CD4-positive, alpha-beta T cell treated with Interleukin-6 at 100 ng/mL for 8 hours (primary cell): ENCODE measurements around the gene MEIOB.
"Not testable (repeated sequence)": the region's sequence is repeated elsewhere in the genome, so short reads cannot be mapped to it uniquely, and the experiment has no call there.

Source experiments
- DNase-seq: peaks from one replicate; pipeline ENCODE4 v3.0.0-alpha.2; 2020; ENCODE audit warnings: mixed read lengths, low spot score

MEIOB gene, protein sequence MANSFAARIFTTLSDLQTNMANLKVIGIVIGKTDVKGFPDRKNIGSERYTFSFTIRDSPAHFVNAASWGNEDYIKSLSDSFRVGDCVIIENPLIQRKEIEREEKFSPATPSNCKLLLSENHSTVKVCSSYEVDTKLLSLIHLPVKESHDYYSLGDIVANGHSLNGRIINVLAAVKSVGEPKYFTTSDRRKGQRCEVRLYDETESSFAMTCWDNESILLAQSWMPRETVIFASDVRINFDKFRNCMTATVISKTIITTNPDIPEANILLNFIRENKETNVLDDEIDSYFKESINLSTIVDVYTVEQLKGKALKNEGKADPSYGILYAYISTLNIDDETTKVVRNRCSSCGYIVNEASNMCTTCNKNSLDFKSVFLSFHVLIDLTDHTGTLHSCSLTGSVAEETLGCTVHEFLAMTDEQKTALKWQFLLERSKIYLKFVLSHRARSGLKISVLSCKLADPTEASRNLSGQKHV

DNA sequence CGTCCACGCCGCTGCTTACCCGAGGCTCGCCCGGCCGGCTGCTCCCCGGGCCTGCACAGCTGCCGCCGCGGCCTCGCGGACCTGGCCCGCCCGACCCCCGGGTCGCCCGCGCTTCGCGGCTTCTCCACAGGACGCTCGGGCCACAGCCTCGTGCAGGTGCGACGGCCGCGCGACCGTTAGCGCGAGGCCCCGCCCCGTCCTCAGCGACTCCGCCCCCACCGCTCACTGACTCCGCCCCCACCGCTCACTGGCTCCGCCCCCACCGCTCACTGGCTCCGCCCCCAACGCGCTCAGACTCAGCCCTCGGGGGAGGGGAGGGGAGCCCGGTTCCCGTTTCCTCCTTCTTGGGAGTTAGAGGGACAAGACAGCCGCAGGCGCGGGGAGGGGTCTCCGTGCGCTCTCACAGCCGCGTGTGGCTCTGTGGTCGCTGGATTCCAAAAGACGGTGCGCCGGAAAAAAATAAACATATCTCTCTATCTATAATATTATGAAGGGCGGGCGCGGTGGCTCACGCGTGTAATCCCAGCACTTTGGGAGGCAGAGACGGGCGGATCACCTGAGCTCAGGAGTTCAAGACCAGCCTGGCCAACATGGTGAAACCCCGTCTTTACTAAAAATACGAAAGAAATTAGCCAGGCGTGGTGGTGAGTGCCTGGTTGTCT is at the start of gene MEIOB:
TSS of gene MEIOB (minus strand) at position 191 of the 662 bp plus-strand sequence. CDS start 3,989 bp downstream, outside the sequence.
- DNase-seq = no peak

DNA sequence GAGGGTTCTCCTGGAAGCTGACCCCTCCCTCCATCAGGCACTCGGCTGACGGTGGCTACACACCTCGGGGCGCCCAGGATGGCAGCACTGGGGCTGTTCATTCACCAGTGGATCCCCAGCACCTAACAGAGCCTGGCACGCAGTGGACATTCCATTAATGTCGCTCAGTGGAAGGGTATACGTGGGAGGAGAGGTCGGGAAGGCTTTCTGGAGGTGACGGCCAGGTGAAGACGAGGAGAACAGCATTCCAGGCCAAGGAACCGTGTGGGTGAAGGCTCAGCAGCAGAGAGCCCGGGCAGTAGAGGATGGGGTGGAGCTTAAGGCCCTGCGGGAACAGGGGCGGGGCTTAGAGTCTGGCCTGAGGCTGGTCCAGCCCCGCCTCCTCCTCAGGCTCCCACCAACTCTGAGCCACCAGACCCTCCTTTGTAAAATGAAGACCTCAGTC is 48.8 kb upstream of the MEIOB start:
- DNase-seq = no peak

DNA sequence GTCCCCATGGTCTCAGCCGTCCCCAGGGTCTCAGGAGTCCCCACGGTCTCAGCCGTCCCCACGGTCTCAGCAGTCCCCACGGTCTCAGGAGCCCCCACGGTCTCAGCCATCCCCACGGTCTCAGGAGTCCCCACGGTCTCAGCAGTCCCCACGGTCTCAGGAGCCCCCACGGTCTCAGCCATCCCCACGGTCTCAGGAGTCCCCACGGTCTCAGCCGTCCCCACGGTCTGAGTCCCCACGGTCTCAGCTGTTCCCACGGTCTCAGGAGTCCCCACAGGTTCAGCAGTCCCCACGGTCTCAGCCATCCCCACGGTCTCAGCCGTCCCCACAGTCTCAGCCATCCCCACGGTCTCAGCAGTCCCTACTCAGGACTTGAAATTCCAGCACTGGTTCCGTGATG is 48.2 kb upstream of the MEIOB start:
- not testable (repeated sequence) for DNase-seq

DNA sequence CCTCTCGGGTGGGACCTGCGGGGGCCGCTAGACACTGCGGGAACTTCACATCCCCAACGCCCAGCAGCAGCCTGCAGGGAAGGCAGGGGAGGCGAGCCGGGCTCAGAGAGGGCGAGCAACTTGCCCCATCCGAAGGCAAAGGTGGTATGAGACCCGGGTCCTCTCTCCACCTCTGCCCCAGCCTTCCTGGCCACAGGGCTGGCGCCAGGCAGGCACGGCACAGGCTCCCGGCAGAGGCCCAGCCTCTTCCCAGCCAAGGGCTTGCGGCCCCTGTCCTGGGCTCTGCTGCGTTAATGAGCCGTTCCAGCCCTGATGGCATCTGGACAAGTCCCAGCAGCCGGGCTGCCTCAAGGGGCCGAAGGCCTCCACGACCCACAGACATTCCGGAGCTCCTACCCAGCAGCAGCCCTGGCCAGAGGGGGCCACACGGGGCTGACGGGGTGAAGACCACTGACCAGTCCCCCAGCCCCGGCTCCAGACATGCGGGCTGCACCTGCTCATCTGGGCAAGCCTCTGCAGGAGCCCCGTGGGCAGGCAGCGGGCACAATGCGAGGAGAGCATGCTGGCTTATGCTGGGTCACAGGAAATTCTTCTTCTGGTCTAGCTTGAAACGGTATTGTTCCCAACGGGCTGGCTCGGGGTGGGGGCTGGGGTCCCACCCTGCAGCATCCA is 47.5 kb upstream of the MEIOB start:
- no peak for DNase-seq

DNA sequence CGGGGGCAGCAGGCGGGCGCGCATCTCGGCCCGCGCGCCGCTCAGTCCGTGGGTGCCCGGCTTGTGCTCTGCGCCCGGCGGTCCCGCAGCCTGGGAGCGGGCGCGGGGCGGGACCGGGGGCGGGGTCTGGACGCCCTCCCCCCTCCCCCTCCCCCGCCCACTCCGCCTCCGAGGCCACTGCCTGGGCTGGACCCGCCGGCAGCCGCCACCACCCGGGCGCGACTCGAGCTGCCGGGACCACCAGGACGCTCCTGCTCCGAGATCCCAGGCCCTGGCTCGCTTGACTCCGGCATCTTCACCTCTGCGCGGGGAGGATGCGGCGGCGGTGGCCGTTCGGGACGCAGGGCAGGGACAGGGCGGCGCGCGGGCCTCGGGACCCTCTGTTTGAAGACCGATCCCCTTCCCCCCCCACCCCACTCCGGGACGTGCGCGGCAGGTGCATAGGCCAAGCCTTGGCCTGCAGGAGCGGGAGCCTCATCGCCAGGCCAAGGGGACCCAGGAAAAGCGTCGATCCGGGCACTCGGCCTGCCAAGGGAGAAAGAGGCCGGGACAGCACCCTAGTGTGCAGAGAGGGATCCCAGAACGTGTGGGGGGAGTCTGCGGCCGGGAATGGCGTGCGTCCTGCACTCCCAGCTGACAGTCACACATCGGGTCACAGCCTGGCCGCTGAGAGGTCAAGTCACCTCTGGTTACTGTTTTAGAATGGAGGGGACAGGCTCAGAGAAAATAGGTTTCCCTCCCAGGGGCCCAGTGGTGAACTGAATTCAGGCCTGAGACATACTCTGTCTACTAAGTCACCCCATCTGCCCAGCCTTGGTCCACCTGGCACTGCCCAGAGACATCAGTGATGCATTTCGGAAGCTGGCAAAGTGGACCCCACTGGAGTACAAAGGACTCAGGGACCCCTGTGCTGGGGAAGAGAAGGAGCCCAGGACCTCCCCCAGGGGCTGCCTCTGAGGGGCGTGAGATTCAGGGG is 46.7 kb upstream of the MEIOB start, which contains the start of gene HS3ST6:
TSS of gene HS3ST6 (minus strand) at position 65 of the 976 bp plus-strand sequence. CDS start 92 bp downstream, outside the sequence.
- DNase-seq = no peak

DNA sequence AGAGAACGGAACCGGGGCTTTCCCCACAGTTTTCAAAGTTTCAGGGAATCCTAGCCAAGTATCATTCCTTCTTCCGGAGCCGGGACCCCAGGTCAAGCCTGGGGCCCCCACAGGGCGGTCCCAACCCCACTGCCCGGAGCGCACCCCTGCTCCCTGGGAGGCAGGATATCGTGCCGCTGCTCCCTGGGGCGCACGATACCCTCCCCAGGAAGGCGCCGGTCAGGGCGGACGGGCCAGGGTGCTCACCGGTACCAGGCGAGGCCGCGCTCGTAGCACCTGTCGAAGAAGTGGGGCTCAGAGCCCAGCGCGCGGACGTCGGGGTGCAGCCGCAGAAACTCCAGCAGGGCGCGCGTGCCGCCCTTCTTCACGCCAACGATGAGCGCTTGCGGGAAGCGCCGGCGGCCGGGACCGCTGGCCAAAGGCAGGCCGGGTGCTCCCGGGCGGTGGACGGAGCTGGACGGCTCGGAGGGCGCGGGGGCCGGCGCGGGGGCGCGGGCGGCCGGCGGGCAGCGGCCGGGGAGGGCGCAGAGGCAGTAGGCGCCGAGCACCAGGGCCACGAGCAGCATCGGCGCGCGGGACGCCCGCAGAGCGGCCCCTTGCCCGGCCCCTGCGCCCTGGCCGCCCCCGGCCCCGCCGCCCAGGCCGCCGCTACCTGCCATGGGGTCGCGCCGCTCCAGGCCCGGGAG is 45.8 kb upstream of the MEIOB start:
- DNase-seq = no peak

DNA sequence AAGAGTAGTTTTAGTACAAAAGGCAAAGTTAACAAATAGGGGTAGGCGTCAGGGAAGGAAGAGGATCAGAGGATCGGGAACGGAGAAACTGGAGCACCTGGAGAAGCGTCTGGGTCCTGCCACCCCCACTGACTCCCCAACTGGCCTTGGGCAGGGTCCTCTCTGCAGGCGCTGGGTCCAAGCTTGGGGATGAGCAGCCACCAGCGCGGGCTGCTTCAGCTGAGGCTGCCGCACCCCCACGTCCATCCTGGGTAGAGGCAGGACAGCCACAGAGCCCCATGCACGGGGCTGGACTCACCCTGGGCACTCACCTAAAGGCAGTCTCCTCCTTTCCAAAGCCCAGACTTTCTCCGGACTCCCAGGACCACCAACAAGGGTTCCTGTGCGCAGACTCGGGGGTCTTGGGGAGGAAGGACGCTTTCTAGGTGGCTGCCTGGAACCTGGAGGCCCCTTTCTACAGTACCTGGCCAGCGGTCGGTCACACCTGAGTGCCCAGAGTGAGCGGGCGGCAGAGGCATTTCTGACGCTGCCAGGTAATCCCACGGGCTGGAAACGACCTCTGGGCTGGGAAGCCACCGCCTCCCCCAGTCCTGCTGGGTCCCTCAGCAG is 45.2 kb upstream of the MEIOB start:
- DNase-seq = no peak

DNA sequence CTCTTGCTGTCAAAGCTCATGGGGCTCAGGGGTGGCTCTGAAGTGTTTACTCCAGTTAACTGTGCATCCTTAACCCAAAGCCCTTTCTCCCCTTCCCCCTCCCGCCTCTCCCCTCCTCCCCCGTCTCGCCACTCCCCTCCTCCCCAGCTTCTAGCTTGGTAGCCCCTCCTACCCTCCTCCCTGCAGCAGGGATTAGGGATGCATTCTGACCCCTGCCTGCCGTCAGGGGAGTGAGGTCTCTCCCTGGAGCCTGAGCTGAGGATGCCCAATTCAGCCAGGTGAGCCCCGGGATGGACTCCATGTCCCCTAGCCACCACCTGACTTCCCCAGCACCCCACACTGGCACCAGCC is 44.7 kb upstream of the MEIOB start:
- DNase-seq = no peak

DNA sequence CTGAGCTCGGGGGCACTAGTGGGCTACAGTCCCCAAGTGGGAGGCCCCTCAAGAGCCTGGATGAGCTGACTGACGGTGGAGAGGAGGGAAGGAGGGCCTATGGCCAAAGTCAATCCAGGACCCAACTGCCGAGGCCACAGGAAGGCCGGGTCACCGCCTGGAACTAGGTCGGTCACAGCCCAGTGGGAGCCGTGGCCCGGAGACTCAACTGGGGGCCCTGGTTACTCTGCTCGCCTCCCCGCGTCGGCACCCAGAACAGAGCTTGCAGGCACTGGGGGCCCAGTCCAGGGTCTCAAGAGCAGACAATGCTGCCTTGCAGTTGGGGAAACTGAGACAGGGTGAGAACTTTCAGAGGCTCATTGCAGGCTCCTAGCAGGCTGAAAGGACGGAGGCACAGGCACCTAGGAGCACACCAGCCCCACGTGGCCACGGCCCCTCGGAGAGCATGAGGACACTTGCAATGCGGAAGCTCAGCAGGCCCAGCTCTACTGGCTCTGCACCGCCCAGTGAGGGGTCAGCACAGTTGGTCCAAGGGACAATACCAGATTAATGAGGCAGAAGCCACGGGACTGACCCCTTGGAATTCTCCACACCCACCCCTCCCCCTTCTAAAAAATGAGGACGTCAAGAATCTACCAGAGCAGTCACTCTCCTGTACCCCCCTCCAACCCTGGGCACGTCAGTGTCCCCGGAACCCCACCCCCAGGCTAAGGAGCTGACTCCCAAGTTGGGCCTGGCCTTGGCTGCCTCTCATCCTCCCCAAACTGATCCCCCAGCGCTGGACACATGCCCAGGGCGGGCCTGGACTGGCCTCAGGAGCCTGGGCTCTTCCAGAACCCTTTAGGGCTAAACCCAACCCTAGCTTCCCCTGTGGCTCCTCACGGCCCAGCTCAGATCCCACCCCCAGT is 44.0 kb upstream of the MEIOB start:
- no peak for DNase-seq

DNA sequence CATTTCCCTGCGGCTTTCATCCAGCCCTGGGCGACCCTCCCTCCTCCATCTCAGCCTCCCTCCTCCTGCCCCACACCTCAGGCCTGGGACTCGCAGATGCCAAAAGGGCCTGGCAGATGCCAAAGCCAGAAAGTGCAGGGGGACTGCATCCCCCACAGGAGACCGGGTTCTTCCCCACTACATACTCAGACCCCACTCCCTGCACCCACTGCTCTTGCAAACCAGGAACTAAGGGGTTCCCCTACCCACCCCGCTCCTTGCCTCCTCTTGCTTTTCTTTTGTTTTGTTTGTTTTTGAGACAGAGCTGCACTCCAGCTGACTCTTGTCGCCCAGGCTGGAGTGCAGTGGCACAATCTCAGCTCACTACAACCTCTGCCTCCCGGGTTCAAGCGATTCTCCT is 43.0 kb upstream of the MEIOB start:
- DNase-seq = no peak

DNA sequence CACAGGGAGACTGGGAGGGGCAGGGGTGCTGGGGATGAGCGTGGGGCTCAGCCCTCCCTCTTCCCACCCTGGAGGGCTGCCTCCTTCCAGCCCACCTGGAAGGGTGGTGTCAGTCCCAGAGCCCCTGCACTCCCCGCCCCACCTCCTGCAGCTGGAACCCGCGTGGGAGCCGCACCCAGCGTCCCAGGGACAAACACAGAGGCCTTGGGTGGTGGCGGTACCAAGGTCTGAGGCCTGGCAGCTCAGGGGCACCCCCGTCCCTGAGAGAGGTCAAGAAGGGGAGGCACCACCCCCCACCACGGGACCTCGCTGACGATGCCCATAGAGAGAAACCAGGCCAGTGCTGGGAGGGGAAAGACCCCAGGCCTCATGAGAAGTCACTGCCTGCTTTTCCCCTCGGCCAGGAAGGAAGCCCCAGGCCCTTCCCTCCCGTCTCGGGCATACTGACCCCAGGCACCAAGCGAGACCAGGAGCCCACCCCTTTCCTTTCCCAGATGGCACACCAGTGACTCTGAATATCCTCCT is 42.2 kb upstream of the MEIOB start:
- DNase-seq = no peak

DNA sequence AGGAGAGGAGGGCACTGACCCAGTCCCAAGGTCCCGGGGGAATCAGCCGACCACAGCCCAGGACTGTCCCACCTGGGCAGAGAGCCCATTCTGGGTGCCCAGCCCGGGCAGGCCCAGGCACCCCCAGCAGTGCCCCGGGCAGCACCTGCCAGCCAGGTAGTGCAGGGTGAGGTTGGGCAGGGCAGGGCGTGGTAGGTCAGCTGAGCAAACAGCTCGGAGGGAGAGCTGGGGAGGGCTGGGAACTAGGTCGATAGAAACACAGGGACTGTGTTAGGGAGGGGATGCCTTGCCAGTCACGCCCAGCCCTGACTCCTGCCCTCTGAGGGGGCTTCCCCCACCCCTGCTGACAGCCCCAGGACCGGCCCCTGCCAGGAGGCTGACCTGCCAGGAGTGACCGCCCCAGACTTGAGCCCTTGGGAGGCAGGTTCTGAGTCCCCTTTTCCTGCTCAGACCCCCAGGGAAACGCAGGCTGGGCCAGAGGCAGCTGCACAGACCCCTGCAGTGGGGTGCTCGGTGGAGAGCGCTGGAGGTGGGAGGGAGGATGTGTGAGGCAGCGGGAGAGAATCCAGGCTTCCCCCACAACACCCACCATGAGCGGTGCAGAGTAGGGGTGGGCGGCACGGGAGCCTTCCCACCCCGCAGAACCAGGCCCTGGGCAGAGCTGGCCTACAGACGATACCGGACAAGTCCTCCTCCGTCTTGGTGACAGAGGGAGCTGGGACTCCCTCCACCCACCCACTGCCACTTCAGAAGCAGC is 41.5 kb upstream of the MEIOB start:
- DNase-seq = no peak

DNA sequence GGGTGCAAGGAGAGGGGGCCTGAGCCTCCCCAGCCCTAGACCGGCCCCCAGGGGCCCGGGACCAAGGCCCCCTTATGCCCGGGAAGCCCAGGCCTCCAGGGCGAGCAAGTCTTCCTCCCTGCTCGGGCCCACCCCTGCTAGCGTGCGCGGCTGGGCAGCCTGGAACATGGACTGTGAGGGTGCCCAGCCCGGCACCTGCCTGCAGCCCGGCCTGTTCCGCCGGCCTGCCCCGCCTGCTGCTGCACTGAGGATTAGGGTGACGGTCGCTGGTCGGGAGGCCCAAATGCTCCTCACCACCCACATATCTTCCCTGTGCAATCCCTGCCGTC is 40.2 kb upstream of the MEIOB start:
- no peak for DNase-seq

DNA sequence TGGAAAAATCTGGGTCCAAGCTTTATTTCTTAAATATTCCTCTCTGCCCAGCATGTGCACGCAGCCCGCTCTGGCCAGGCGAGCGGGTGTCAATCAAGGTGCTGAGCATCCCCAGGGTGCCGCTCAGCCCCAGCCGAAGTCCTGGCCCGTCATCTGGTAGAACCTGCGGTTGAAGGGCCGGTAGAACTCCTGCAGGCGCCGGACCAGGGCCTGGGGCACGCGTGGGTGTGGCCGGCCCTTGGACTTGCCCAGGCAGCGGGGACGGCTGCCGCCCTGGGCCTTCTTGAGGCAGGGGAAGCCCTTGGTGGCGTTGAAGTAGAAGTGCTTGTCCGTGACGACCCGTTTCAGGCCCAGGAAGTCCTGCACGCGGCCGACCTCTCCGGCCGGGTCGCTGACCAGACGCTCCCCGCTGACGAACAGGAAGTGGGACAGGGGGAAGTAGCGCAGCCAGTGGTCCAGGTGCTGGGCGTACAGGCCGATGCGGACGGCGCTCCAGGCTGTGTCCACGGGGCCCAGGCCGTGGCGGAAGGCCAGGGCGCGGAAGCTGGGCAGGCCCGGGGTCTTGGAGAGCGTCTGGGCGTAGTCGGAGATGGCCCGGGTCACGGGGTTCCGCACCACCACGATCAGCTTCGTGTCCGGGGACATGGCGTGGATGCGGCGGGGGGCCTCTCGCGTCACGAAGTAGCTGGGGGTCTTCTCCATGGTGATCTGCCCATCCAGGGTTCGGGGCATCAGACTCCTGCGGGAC is 39.7 kb upstream of the MEIOB start:
- no peak for DNase-seq

DNA sequence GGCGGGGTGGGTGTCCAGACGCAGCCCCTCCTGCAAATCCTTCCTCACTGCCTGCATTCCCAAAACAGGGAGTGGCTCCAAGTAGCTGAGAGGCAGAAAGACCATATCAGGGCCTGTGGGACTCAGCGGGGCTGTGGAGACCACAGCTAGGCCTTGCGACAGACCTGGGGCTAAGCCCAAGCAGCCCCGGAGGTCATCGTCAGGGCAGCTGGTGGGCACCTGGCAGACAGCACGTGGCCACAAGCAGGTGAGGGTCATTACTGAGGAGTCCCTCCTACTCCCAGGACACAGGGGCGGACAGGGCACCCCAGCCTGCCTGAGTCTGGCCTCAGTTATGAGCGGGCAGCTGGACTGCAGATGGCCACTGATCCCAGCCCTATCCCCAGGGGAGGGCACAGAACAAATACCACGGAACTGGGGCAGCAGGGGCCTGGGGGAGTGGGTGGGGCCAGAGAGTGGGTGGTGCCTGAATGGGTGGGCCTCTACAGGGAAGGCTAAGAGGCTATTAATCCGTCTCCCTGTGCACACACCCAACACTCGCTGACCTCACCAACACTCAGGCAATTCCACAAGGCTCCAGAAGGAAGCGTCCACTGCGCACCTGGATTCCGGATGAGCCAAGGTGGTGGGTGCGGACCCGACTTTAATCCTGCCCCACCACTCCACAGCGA is 37.7 kb upstream of the MEIOB start:
- no peak for DNase-seq

DNA sequence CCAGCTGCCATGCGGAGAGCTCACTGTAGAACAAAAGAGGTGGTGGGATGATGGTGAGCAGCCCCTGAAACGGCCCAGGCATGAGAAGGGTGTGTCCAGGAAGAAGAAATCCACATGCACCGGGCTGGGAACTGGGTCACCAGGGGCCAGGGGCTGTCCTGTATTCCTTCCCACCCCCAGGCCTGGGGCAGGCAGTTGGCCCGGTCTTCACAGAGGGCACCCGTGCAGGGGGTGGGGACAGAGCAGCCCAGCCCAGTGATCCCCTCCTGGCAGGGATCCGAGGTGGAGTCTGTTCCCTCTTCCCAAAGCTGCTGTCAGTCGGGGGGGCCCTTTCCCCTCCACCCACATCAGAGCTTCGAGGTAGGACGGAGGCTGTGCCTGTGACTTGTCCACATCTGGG is 37.0 kb upstream of the MEIOB start:
- no peak for DNase-seq

DNA sequence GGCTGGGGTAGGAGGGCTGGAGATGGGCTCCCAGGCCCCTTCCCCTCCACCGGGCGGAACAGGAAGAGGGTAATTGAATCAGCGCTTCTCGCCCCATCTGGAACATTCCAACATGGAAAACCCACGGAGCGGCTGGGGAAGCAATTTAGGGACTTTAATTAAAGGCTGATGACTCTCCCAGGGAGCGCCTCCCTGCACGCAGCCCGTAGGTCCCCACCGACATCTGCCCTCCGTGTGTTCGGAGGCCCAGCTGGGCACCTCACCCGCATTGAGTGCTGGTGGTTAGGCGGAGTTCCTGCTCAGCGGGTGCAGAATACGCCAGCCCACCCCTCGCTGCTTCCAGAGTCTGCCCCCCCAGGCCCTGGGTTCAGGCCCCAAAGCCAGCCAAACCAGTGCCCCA is 36.2 kb upstream of the MEIOB start:
- DNase-seq = no peak
